Measurements from ENCODE around the gene KCNA10. TPM values are rescaled to one million over a fixed set of nuclear protein-coding genes. Genes with fewer than 3 reads are reported as not detected.
A peak's percentile ranks its signal among the peaks of the same experiment; 100 is the strongest.

The KCNA10 gene
- total and polyA plus RNA-seq, 10 of the 15 experiments (the other 5 are each of a cell fraction or from before 2014, with no cell fraction given), result not detected

GRCh38 chr1:110495926-110496600 lies 22.9 kb downstream of the KCNA10 start (continued):
- TF ChIP-seq, protein P1, sequence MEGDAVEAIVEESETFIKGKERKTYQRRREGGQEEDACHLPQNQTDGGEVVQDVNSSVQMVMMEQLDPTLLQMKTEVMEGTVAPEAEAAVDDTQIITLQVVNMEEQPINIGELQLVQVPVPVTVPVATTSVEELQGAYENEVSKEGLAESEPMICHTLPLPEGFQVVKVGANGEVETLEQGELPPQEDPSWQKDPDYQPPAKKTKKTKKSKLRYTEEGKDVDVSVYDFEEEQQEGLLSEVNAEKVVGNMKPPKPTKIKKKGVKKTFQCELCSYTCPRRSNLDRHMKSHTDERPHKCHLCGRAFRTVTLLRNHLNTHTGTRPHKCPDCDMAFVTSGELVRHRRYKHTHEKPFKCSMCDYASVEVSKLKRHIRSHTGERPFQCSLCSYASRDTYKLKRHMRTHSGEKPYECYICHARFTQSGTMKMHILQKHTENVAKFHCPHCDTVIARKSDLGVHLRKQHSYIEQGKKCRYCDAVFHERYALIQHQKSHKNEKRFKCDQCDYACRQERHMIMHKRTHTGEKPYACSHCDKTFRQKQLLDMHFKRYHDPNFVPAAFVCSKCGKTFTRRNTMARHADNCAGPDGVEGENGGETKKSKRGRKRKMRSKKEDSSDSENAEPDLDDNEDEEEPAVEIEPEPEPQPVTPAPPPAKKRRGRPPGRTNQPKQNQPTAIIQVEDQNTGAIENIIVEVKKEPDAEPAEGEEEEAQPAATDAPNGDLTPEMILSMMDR (IDR thresholded peaks at IDR 0.05 in 2 of 3, conservative IDR thresholded peaks at IDR 0.05 in 1 of 3; ENCODE audit: control insufficient read depth in 2 of 3, extremely low read depth in 1 of 3, insufficient read depth in 1 of 3, low read depth in 3 of 3, low read length in 3 of 3), result peak; percentile 91 to 93 (median 91)
- no peak for TF ChIP-seq RCOR1 (conservative IDR thresholded peaks at IDR 0.05; ENCODE audit: low read depth, low read length)
- TF ChIP-seq, protein P2, sequence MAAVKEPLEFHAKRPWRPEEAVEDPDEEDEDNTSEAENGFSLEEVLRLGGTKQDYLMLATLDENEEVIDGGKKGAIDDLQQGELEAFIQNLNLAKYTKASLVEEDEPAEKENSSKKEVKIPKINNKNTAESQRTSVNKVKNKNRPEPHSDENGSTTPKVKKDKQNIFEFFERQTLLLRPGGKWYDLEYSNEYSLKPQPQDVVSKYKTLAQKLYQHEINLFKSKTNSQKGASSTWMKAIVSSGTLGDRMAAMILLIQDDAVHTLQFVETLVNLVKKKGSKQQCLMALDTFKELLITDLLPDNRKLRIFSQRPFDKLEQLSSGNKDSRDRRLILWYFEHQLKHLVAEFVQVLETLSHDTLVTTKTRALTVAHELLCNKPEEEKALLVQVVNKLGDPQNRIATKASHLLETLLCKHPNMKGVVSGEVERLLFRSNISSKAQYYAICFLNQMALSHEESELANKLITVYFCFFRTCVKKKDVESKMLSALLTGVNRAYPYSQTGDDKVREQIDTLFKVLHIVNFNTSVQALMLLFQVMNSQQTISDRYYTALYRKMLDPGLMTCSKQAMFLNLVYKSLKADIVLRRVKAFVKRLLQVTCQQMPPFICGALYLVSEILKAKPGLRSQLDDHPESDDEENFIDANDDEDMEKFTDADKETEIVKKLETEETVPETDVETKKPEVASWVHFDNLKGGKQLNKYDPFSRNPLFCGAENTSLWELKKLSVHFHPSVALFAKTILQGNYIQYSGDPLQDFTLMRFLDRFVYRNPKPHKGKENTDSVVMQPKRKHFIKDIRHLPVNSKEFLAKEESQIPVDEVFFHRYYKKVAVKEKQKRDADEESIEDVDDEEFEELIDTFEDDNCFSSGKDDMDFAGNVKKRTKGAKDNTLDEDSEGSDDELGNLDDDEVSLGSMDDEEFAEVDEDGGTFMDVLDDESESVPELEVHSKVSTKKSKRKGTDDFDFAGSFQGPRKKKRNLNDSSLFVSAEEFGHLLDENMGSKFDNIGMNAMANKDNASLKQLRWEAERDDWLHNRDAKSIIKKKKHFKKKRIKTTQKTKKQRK (IDR thresholded peaks at IDR 0.05; ENCODE audit: low read depth, low read length), result no peak
- TF ChIP-seq ZNF274 (IDR thresholded peaks at IDR 0.05; ENCODE audit: insufficient read depth, insufficient read length), result no peak
- TF ChIP-seq FOXK2 (IDR thresholded peaks at IDR 0.05), result 0 out of 2 replicates have a peak, but pooled peaks have one; percentile 11
- TF ChIP-seq ZNF592 (IDR thresholded peaks at IDR 0.05), result no peak
- no peak for TF ChIP-seq POLR2A (IDR thresholded peaks at IDR 0.05; ENCODE audit: low read depth, low read length)
